ENCODE results near the gene SYT3. TPM values are rescaled to one million over a fixed set of nuclear protein-coding genes. Genes with fewer than 3 reads are reported as not detected.

The SYT3 gene
- total RNA-seq, 2 donors from 2014 or later, result 3.0 to 4.4 TPM

DNA sequence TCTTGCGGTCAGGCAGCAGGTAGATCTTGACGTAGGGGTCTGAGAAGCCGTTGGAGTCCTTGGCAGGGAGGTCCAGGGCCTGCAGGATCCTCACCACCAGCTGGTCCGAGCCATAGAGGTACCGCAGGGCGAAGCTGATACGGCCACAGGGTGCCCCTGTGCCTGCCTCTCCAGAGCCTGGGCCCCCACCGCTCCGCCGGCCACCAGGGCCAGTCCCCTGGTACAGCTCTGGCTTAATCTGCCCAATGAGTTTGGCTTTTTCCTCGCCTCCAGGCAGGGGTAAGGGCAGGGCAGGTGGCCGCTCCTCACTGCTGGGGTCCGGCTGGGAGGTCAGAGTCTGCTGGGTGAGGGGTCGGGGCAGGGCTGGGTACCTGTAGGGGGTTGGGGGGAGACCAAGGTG, 9.9 kb downstream of the SYT3 start:
- no peaks in the 10 kb centered on the region for H3K27me3 ChIP-seq (replicated peaks; ENCODE audit: insufficient read depth)
- no peaks in the 10 kb centered on the region for H3K9me3 ChIP-seq
- TF ChIP-seq POLR2A (IDR thresholded peaks at IDR 0.05), result no peak
- TF ChIP-seq, protein P1, sequence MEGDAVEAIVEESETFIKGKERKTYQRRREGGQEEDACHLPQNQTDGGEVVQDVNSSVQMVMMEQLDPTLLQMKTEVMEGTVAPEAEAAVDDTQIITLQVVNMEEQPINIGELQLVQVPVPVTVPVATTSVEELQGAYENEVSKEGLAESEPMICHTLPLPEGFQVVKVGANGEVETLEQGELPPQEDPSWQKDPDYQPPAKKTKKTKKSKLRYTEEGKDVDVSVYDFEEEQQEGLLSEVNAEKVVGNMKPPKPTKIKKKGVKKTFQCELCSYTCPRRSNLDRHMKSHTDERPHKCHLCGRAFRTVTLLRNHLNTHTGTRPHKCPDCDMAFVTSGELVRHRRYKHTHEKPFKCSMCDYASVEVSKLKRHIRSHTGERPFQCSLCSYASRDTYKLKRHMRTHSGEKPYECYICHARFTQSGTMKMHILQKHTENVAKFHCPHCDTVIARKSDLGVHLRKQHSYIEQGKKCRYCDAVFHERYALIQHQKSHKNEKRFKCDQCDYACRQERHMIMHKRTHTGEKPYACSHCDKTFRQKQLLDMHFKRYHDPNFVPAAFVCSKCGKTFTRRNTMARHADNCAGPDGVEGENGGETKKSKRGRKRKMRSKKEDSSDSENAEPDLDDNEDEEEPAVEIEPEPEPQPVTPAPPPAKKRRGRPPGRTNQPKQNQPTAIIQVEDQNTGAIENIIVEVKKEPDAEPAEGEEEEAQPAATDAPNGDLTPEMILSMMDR (IDR thresholded peaks at IDR 0.05), result no peak
- TF ChIP-seq POLR2AphosphoS5 (IDR thresholded peaks at IDR 0.05), result no peak
- intact Hi-C loops (cut with DNase I), result loop anchor here (10.0 kb wide), 1 partner anchor 545 kb away; no protein-coding TSS in a partner anchor
- H3K4me1 ChIP-seq (replicated peaks), result no peaks in the 10 kb centered on the region
- H3K27ac ChIP-seq, result no peak overlapping the region
- 79% methylated on average over 14 of the region's 14 CpGs for WGBS
- DNase-seq (ENCODE audit: low spot score), result no peak
- H3K4me3 ChIP-seq, result no peak overlapping the region
- H3K36me3 ChIP-seq, result no peaks in the 10 kb centered on the region

- no peak overlapping the region for H3K27ac ChIP-seq
- no peak for DNase-seq (ENCODE audit: low spot score)
- no peaks in the 10 kb centered on the region for H3K36me3 ChIP-seq
- no peaks in the 10 kb centered on the region for H3K9me3 ChIP-seq
- 81% methylated on average over 20 of the region's 20 CpGs for WGBS
- no peaks in the 10 kb centered on the region for H3K27me3 ChIP-seq (replicated peaks; ENCODE audit: insufficient read depth)
- no peak overlapping the region for H3K4me3 ChIP-seq
- TF ChIP-seq POLR2AphosphoS5 (IDR thresholded peaks at IDR 0.05) (no peak), POLR2A (IDR thresholded peaks at IDR 0.05) (no peak)
- TF ChIP-seq, protein P1 (IDR thresholded peaks at IDR 0.05), result no peak
- intact Hi-C loops (cut with DNase I), result loop anchor here (10.0 kb wide), 1 partner anchor 544 kb away; no protein-coding TSS in a partner anchor
- H3K4me1 ChIP-seq (replicated peaks), result no peaks in the 10 kb centered on the region
Observed at GRCh38 chr19:50629194-50629593, 10.5 kb downstream of the SYT3 start.

DNA sequence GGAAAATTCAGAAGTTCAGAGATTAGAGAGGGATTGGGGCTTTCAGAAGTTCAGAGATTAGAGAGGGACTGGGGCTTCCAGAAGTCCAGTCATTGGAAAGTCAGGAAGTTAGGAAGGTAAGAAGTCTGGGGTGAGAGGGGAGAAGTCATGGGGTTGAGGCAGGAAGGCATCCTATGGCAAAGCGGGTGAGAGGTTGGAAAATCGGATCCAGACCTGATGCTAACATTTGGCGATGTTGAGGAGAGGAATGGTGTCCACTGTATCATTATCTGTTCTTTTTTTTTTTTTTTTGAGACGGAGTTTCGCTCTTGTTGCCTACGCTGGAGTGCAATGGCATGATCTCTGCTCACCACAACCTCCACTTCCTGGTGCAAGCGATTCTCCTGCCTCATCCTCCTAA, 11.1 kb downstream of the SYT3 start:
- no peaks in the 10 kb centered on the region for H3K9me3 ChIP-seq
- H3K36me3 ChIP-seq, result no peaks in the 10 kb centered on the region
- TF ChIP-seq, protein P1 (IDR thresholded peaks at IDR 0.05), result no peak
- TF ChIP-seq POLR2AphosphoS5 (IDR thresholded peaks at IDR 0.05) (no peak), POLR2A (IDR thresholded peaks at IDR 0.05) (no peak)
- no peak for DNase-seq (ENCODE audit: low spot score)
- intact Hi-C loops (cut with DNase I), result loop anchor here (10.0 kb wide), 1 partner anchor 544 kb away; no protein-coding TSS in a partner anchor
- WGBS, result 88% methylated on average over 7 of the region's 7 CpGs
- H3K27me3 ChIP-seq (replicated peaks; ENCODE audit: insufficient read depth), result no peaks in the 10 kb centered on the region
- no peaks in the 10 kb centered on the region for H3K4me1 ChIP-seq (replicated peaks)
- no peak overlapping the region for H3K4me3 ChIP-seq
- no peak overlapping the region for H3K27ac ChIP-seq

DNA sequence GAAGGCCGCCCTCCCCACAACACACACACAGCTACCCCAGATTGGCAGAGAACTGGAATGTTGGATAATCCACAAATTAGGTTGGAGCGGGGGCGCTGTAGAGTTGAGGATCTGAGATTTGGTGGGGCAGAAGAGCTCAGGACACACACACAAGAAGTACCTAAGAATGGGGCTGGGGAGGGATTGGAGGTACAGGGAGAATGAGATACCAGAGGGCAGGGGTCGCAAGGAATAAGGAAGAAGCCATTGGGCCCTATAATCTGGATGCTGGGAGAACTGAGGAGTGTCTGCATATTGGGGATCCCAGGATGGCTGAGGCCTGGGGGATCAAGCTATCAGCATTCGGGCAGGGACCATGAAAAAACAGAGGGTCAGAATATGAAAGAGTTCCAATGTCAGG, 11.5 kb downstream of the SYT3 start:
- WGBS, result 92% methylated on average over 5 of the region's 5 CpGs
- no peaks in the 10 kb centered on the region for H3K9me3 ChIP-seq
- no peak overlapping the region for H3K4me3 ChIP-seq
- no peak for DNase-seq (ENCODE audit: low spot score)
- no peaks in the 10 kb centered on the region for H3K36me3 ChIP-seq
- H3K4me1 ChIP-seq (replicated peaks), result no peaks in the 10 kb centered on the region
- intact Hi-C loops (cut with DNase I), result loop anchor here (10.0 kb wide), 1 partner anchor 543 kb away; no protein-coding TSS in a partner anchor
- no peaks in the 10 kb centered on the region for H3K27me3 ChIP-seq (replicated peaks; ENCODE audit: insufficient read depth)
- no peak for TF ChIP-seq POLR2AphosphoS5 (IDR thresholded peaks at IDR 0.05)
- TF ChIP-seq, protein P1 (IDR thresholded peaks at IDR 0.05), result no peak
- TF ChIP-seq POLR2A (IDR thresholded peaks at IDR 0.05), result no peak
- no peak overlapping the region for H3K27ac ChIP-seq

- DNase-seq (ENCODE audit: low spot score), result no peak
- intact Hi-C loops (cut with DNase I), result loop anchor here (10.0 kb wide), 1 partner anchor 542 kb away; no protein-coding TSS in a partner anchor
- Histone ChIP-seq H3K4me1 (replicated peaks) (no peaks in the 10 kb centered on the region), H3K4me3 (no peak overlapping the region), H3K36me3 (no peaks in the 10 kb centered on the region), H3K27ac (no peak overlapping the region), H3K27me3 (replicated peaks; ENCODE audit: insufficient read depth) (no peaks in the 10 kb centered on the region), H3K9me3 (no peaks in the 10 kb centered on the region)
- 64% methylated on average over 4 of the region's 4 CpGs for WGBS
- TF ChIP-seq POLR2AphosphoS5 (IDR thresholded peaks at IDR 0.05) (no peak), POLR2A (IDR thresholded peaks at IDR 0.05) (no peak)
- TF ChIP-seq, protein P1 (IDR thresholded peaks at IDR 0.05), result no peak
Observed at GRCh38 chr19:50626795-50627194, 12.9 kb downstream of the SYT3 start.
